Adipocyte (in vitro differentiated cells): ENCODE results near the gene SMARCD2.
"Not testable (repeated sequence)": the region's sequence is repeated elsewhere in the genome, so short reads cannot be mapped to it uniquely, and the experiment has no call there.

Source experiments
- DNase-seq: peaks from one replicate; pipeline ENCODE4 v3.0.0-alpha.2; 2015; ENCODE audit warnings: low read depth
- H3K27me3 ChIP-seq: replicated peaks from 2 replicates; pipeline ENCODE4 v1.7.0; 2013; ENCODE audit warnings: mild to moderate bottlenecking, low read length, moderate library complexity; ENCODE audit not compliant: control insufficient read depth, insufficient read depth
- H3K36me3 ChIP-seq: 2 replicates; pipeline ENCODE4 v1.7.0; 2013; ENCODE audit warnings: low read length, mild to moderate bottlenecking, moderate library complexity; ENCODE audit not compliant: control insufficient read depth, insufficient read depth, severe bottlenecking
- H3K4me1 ChIP-seq: 2 replicates; pipeline ENCODE4 v1.7.0; 2013; ENCODE audit warnings: mild to moderate bottlenecking, low read length, moderate library complexity; ENCODE audit not compliant: control insufficient read depth, insufficient read depth
- H3K4me3 ChIP-seq: 2 replicates; pipeline ENCODE4 v1.7.0; 2013; ENCODE audit warnings: mild to moderate bottlenecking, low read length, moderate library complexity
- H3K9ac ChIP-seq: 2 replicates; pipeline ENCODE4 v1.7.0; 2013; ENCODE audit warnings: mild to moderate bottlenecking, low read length, moderate library complexity
- H3K9me3 ChIP-seq: 2 replicates; pipeline ENCODE4 v1.7.0; 2013; ENCODE audit warnings: mild to moderate bottlenecking, low read length, moderate library complexity; ENCODE audit not compliant: control insufficient read depth

SMARCD2 gene

GRCh38 chr17:63842540-63843386, at the start of gene SMARCD2:
SMARCD2 (minus strand) TSS chr17:63842685; CDS start chr17:63842674, 11 bp downstream.
- peak; percentile 99 for DNase-seq
- Histone ChIP-seq H3K9me3 (no peaks in the 10 kb centered on the region), H3K4me3 (peak within 1 kb of the TSS; percentile 96), H3K9ac (peak within 1 kb of the TSS; percentile 98), H3K4me1 (peaks cover 42% of the 10 kb centered on the region), H3K36me3 (no peaks in the 10 kb centered on the region), H3K27me3 (no peaks in the 10 kb centered on the region)

DNA sequence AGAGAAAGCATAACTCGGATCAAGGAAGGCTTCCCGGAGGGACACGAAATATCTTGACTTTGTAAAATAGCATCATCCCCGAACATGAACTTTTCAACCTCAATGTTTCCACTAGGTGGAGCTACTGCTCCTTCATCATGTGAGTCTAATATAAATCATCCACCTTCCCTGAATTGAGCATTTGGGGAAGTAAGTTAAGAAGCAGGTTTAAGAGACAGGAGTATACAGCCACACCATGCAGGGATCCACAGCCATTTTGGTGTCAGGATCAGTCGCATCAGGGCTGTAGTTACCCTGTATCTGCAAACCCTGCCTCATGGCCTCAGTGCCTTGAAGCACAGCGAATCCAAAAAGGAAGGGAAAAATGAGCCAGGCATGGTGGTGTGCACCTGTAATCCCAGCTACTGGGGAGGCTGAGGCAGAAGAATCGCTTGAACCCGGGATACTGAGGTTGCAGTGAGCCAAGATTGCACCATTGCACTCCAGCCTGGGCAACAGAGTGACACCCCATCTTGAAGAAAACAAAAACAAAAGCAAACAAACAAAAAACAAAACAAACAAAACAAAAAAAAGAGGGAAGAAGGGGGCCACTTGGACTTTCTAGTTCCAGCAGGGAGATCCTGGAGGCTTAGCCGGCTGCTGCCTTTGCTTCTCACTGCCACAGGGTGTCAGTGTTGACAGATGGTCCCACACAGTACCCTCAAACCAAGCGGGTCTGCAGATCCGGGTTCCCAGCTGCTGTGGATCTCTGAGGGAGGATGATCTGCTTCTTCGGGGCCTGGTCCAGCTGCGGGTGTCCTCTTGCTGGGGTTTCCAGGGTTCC, 46.8 kb upstream of the SMARCD2 start:
- H3K9ac ChIP-seq, H3K9me3 ChIP-seq, H3K36me3 ChIP-seq, H3K4me1 ChIP-seq, H3K4me3 ChIP-seq, H3K27me3 ChIP-seq: not testable (repeated sequence)
- DNase-seq, result peak; percentile 63

- DNase-seq, H3K27me3 ChIP-seq, H3K4me3 ChIP-seq, H3K9me3 ChIP-seq, H3K36me3 ChIP-seq, H3K4me1 ChIP-seq, H3K9ac ChIP-seq: not testable (repeated sequence)
Measured at GRCh38 chr17:63885119-63885518, 42.6 kb upstream of the SMARCD2 start.

- not testable (repeated sequence) for H3K4me3 ChIP-seq, H3K9me3 ChIP-seq, H3K9ac ChIP-seq, DNase-seq, H3K36me3 ChIP-seq, H3K4me1 ChIP-seq, H3K27me3 ChIP-seq
Measured at GRCh38 chr17:63882626-63883126, 40.2 kb upstream of the SMARCD2 start.

DNA sequence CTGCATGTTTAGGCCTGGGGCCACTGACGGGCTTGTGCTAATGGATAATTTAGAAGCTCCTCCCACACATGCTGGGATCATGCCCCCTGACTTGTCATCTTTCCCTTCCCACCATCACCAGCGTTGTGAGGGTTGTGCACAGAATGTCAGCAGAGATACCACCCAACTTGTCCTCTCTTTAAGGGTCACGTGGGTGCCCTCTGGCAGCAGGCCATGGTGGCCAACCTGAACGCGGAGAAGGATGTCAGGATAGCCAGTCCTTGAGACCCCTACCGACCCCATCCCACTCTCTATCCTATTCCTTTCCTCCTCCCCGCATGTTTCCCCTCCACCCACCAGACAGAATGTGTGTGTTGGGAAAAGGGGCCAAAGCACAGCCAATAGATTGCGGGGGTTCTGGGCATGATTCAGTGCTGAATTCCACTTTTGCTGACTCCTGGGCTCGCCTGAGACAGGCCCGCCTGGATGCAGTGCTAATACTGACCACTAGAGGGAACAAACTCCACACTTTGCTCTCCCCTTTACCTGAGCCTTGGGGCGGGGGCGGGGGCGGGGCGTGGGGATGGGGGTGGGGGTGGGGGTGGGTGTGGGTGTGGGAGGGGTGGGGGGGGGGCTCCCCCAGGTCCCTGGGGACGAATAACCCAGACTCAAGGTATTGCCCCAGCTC, 39.6 kb upstream of the SMARCD2 start, which contains the start of gene GH2:
Gene GH2, minus strand, starts transcription at position 10 of the 667 bp plus-strand sequence. CDS start 143 bp downstream, outside the sequence.
- Histone ChIP-seq H3K4me3 (no peak within 1 kb of the TSS), H3K27me3 (peaks cover 7% of the 10 kb centered on the region), H3K9ac (no peak within 1 kb of the TSS), H3K36me3 (no peaks in the 10 kb centered on the region), H3K9me3 (no peaks in the 10 kb centered on the region), H3K4me1 (no peaks in the 10 kb centered on the region)
- peak; percentile 62 for DNase-seq

- not testable (repeated sequence) for H3K9me3 ChIP-seq, H3K4me3 ChIP-seq, DNase-seq, H3K36me3 ChIP-seq, H3K4me1 ChIP-seq, H3K9ac ChIP-seq
- peaks cover 12% of the 10 kb centered on the region for H3K27me3 ChIP-seq
Measured at GRCh38 chr17:63881337-63881736, 38.9 kb upstream of the SMARCD2 start.

DNA sequence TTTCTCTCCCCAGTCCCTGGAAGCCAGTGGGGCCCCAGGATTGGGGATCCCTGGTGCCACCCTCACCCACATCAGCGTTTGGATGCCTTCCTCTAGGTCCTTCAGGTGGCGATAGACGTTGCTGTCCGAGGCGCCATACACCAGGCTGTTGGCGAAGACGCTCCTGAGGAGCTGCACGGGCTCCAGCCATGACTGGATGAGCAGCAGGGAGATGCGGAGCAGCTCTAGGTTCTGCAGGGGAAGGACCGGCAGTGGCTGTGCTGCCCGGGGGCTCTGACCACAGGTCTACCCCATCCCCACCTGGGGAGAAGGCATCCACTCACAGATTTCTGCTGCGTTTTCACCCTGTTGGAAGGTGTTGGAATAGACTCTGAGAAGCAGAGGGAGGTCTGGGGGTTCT, 38.2 kb upstream of the SMARCD2 start:
- no peaks in the 10 kb centered on the region for H3K4me1 ChIP-seq

DNA sequence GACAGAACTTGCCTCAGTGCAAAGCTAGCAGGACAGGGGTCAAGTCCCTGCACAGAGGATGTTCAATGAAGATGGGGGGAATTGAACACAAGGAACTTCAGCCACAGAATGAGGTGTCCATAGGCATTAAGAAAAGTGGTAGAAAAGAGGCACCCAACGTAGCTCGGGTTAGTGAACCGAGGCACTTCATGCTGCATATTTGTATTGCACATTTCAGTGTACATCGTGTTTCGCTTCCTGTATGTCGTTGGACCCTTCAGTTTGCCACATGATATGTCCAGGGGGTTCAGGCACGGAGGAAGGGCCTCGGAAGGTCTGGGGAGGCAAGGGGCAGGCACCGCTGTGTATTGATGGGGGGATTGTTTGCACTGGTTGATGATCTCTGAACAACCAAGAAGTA, 35.9 kb upstream of the SMARCD2 start:
- not testable (repeated sequence) for H3K9ac ChIP-seq, H3K36me3 ChIP-seq, DNase-seq, H3K9me3 ChIP-seq, H3K4me1 ChIP-seq, H3K4me3 ChIP-seq
- peaks cover 15% of the 10 kb centered on the region for H3K27me3 ChIP-seq

More for the DNA sequence above, 38.2 kb upstream of the SMARCD2 start:
- peaks cover 15% of the 10 kb centered on the region for H3K27me3 ChIP-seq
- no peaks in the 10 kb centered on the region for H3K36me3 ChIP-seq
- H3K9ac ChIP-seq, result no peak overlapping the region
- DNase-seq, result no peak
- no peak overlapping the region for H3K4me3 ChIP-seq
- no peaks in the 10 kb centered on the region for H3K9me3 ChIP-seq

DNA sequence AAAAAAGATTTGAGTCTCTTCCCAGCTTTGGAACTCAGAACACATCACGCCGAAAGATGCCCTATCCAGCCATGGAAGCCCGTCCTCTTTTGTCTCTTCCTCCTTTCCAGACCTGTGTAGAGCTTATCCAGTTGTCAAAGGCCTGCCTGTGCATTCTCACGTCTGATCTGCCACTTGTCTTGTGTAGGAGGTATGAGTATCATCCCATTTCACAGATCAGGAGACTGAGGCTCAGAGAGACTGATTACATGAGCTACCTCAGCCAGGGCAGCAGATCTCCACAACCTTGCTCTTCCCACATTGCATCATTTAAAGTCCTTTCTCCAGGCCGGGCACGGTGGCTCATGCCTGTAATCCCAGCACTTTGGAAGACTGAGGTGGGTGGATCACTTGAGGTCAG, 32.2 kb upstream of the SMARCD2 start:
- H3K27me3 ChIP-seq, result peaks cover 14% of the 10 kb centered on the region
- not testable (repeated sequence) for H3K4me3 ChIP-seq, H3K4me1 ChIP-seq, DNase-seq, H3K9ac ChIP-seq, H3K9me3 ChIP-seq, H3K36me3 ChIP-seq

DNA sequence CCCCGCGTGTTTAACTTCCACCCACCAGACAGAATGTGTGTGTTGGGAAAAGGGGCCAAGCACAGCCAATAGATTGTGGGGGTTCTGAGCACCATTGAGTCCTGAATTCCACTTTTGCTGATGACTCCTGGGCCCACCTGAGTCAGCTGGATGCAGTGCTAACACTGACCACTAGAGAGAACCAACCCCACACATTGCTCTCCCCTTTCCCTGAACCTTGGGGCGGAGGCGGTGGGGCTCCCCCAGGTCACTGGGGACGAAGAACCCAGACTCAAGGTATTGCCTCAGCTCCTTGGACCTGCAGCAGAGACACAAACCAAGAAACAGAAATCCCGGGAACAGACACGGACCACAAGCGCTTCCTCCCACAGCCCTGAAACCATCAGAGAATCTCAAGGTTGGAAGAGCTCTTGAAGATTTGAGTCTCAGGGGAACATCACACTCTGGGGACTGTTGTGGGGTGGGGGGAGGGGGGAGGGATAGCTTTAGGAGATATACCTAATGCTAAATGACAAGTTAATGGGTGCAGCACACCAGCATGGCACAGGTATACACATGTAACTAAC, 31.7 kb upstream of the SMARCD2 start:
- not testable (repeated sequence) for H3K9ac ChIP-seq, H3K4me3 ChIP-seq, H3K4me1 ChIP-seq, H3K9me3 ChIP-seq, DNase-seq, H3K36me3 ChIP-seq
- peaks cover 10% of the 10 kb centered on the region for H3K27me3 ChIP-seq
